Hepatocyte (in vitro differentiated cells): ENCODE measurements around the gene CD86. TPM values are rescaled to one million over a fixed set of nuclear protein-coding genes. Genes with fewer than 3 reads are reported as not detected.

Experiments
- DNase-seq: peaks from one replicate; pipeline ENCODE4 v3.0.0-alpha.2; 2016; ENCODE audit warnings: low spot score
- H2AFZ ChIP-seq: fragments of 200-600 bp; sonication (generic); 2 replicates; pipeline ENCODE4 v1.6.0; 2016; ENCODE audit warnings: antibody characterized with exemption, mild to moderate bottlenecking
- H3K27ac ChIP-seq: fragments of 200-600 bp; sonication (generic); 2 replicates; pipeline ENCODE4 v1.5.1; 2016; ENCODE audit warnings: mild to moderate bottlenecking
- H3K27me3 ChIP-seq: fragments of 200-600 bp; sonication (generic); 2 replicates; pipeline ENCODE4 v1.6.1; 2016
- H3K36me3 ChIP-seq: fragments of 200-600 bp; sonication (generic); replicated peaks from 2 replicates; pipeline ENCODE4 v1.5.1; 2016; ENCODE audit warnings: low read depth; ENCODE audit not compliant: insufficient read depth
- H3K4me1 ChIP-seq: fragments of 200-600 bp; sonication (generic); 2 replicates; pipeline ENCODE4 v1.5.1; 2016; ENCODE audit warnings: mild to moderate bottlenecking, moderate library complexity; ENCODE audit not compliant: insufficient read depth
- H3K4me2 ChIP-seq: fragments of 200-600 bp; sonication (generic); 2 replicates; pipeline ENCODE4 v1.6.0; 2016
- H3K4me3 ChIP-seq: fragments of 200-600 bp; sonication (generic); 2 replicates; pipeline ENCODE4 v1.5.1; 2016; ENCODE audit warnings: mild to moderate bottlenecking
- H3K79me2 ChIP-seq: fragments of 200-600 bp; sonication (generic); 2 replicates; pipeline ENCODE4 v1.6.0; 2017; ENCODE audit warnings: mild to moderate bottlenecking
- H3K9me2 ChIP-seq: fragments of 200-600 bp; sonication (generic); replicated peaks from 2 replicates; pipeline ENCODE4 v1.6.0; 2017; ENCODE audit warnings: mild to moderate bottlenecking; ENCODE audit not compliant: insufficient read depth
- H3K9me3 ChIP-seq: fragments of 200-600 bp; sonication (generic); 2 replicates; pipeline ENCODE4 v1.5.1; 2016; ENCODE audit warnings: low read depth, mild to moderate bottlenecking
- H4K20me1 ChIP-seq: fragments of 200-600 bp; sonication (generic); 2 replicates; pipeline ENCODE4 v1.6.0; 2016; ENCODE audit warnings: mild to moderate bottlenecking; ENCODE audit not compliant: insufficient read depth, poor library complexity, severe bottlenecking
- EZH2 ChIP-seq: fragments of 200-600 bp; sonication (generic); IDR thresholded peaks from 2 replicates; pipeline ENCODE4 v1.6.1; 2016; ENCODE audit warnings: antibody characterized with exemption, mild to moderate bottlenecking, borderline replicate concordance
- EZH2phosphoT487 ChIP-seq: fragments of 200-600 bp; sonication (generic); IDR thresholded peaks from one replicate; pipeline ENCODE4 v1.6.1; 2018; ENCODE audit warnings: antibody characterized with exemption, mild to moderate bottlenecking, low read depth, moderate library complexity; ENCODE audit not compliant: unreplicated experiment, severe bottlenecking
- WGBS: methylation state at CpG from one replicate; pipeline ENCODE4 v1.1.6; 2016; ENCODE audit warnings: low lambda C conversion rate; ENCODE audit errors: missing lambda C conversion rate; 5-methylcytosine and 5-hydroxymethylcytosine counted together
- polyA plus RNA-seq: library from polyadenylated mRNA; unstranded; fragments of >200 nt; fragmentation: Nextera tagmentation; extraction: Ambion mirVana; gene quantifications from 2 replicates; pipeline ENCODE4 v1.2.1, GENCODE V29; 2016
- total RNA-seq: library from RNA; depleted of rRNA; stranded (reverse); fragments of >200 nt; gene quantifications from 2 replicates; pipeline ENCODE4 v1.2.3, GENCODE V29; 2014
- TF ChIP-seq, protein P1 (sequence below): fragments of 200-600 bp; sonication (generic); IDR thresholded peaks from 2 replicates; pipeline ENCODE4 v1.5.1; 2016; ENCODE audit warnings: antibody characterized with exemption, mild to moderate bottlenecking; ENCODE audit not compliant: poor library complexity

Gene CD86
- total and polyA plus RNA-seq, 2 experiments from 2014 or later: 0.13 TPM; not detected in 1

DNA sequence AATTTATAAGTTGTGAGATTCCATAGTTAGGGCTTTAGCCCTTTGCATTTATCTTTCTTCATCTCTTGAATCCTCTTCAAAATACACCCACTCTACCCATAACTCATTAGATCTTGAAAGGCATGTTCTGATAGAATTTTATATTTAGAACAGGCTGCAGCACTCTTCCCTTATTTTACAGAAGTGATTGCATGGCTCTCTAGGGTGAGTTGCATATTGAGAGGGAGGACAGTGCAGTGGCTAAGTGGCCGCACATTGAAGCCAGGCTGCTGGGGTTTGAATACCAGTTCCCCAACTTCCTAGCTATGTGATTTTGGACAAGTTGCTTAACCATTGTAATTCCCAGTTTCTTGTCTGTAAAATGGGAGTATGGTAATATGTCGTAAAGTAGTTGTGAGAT, 2.5 kb downstream of the CD86 start:
- Histone ChIP-seq H3K27ac (no peak overlapping the region), H3K4me1 (no peaks in the 10 kb centered on the region), H3K4me3 (no peak overlapping the region), H3K27me3 (no peaks in the 10 kb centered on the region), H3K36me3 (no peaks in the 10 kb centered on the region), H2AFZ (no peak overlapping the region), H3K9me2 (no peaks in the 10 kb centered on the region), H3K4me2 (no peak overlapping the region), H3K9me3 (no peaks in the 10 kb centered on the region), H4K20me1 (no peaks in the 10 kb centered on the region), H3K79me2 (no peaks in the 10 kb centered on the region)
- no peak for DNase-seq
- 90% methylated on average over 2 of the region's 2 CpGs for WGBS
- TF ChIP-seq EZH2phosphoT487 (no peak), EZH2 (no peak)
- TF ChIP-seq, protein P1, sequence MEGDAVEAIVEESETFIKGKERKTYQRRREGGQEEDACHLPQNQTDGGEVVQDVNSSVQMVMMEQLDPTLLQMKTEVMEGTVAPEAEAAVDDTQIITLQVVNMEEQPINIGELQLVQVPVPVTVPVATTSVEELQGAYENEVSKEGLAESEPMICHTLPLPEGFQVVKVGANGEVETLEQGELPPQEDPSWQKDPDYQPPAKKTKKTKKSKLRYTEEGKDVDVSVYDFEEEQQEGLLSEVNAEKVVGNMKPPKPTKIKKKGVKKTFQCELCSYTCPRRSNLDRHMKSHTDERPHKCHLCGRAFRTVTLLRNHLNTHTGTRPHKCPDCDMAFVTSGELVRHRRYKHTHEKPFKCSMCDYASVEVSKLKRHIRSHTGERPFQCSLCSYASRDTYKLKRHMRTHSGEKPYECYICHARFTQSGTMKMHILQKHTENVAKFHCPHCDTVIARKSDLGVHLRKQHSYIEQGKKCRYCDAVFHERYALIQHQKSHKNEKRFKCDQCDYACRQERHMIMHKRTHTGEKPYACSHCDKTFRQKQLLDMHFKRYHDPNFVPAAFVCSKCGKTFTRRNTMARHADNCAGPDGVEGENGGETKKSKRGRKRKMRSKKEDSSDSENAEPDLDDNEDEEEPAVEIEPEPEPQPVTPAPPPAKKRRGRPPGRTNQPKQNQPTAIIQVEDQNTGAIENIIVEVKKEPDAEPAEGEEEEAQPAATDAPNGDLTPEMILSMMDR: no peak

DNA sequence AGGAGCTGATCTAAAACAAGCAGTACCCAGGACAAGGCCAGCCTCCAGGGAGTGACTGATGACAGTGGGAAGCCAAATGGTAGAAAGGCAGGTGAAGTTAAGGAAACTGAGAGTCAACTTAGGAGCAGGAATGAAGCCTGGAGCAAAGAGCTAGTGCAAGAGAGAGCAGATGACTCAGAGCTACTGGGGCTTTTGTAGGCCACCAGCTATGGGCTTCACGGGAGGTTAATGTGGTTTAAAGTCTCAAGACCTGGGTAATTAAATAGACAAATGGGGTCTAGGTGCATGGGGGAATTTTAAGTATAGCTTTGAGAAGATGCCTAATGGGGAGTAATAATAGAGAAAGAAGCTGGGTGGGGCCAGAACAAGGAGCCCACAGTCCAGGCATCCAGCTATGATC, 3.1 kb downstream of the CD86 start:
- Histone ChIP-seq H3K4me3 (no peak overlapping the region), H2AFZ (no peak overlapping the region), H3K27me3 (no peaks in the 10 kb centered on the region), H4K20me1 (no peaks in the 10 kb centered on the region), H3K36me3 (no peaks in the 10 kb centered on the region), H3K9me2 (no peaks in the 10 kb centered on the region), H3K4me2 (no peak overlapping the region), H3K27ac (no peak overlapping the region), H3K4me1 (no peaks in the 10 kb centered on the region), H3K79me2 (no peaks in the 10 kb centered on the region), H3K9me3 (no peaks in the 10 kb centered on the region)
- DNase-seq: no peak
- WGBS: 69% methylated on average over 1 of the region's 1 CpG
- TF ChIP-seq, protein P1: no peak
- TF ChIP-seq EZH2phosphoT487 (no peak), EZH2 (no peak)

DNA sequence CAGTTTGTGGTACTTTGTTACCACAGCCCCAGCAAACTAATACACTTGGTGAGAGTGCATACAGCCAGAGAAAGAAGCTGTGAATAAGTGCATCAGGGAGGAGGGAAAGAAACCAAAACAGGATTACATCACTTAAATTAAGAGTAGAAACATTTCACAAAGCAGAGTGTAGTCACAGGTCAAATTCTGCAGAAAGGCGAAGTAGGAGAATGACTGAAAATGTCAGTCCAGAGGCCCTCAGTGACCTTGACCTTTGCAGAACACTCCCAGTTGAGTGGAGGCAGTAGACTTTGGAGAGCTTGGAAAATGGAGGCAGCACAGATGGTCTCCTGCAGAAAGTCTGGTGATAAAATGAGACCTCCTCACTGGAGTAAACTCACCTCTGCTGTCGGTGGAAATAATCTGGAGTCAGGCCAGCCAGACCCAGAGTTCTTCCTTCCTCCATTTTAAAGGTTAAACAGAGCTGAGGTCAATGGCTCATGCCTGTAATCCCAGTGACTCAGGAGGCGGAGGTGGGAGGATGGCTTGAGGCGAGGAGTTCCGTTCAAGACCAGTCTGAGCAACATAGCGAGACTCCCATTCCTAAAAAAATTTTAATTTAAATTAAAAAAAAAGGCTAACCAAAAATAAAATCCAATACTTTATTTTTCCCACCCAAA, 5.0 kb downstream of the CD86 start:
- no peak overlapping the region for H3K4me2 ChIP-seq
- 89% methylated on average over 6 of the region's 6 CpGs for WGBS
- TF ChIP-seq EZH2phosphoT487 (no peak), EZH2 (no peak)
- TF ChIP-seq, protein P1: no peak
- no peaks in the 10 kb centered on the region for H3K79me2 ChIP-seq
- no peak overlapping the region for H3K27ac ChIP-seq
- no peak overlapping the region for H3K4me3 ChIP-seq
- H2AFZ ChIP-seq: no peak overlapping the region
- no peaks in the 10 kb centered on the region for H3K27me3 ChIP-seq
- H3K4me1 ChIP-seq: no peaks in the 10 kb centered on the region
- no peaks in the 10 kb centered on the region for H3K36me3 ChIP-seq
- no peaks in the 10 kb centered on the region for H4K20me1 ChIP-seq
- DNase-seq: no peak
- no peaks in the 10 kb centered on the region for H3K9me3 ChIP-seq
- H3K9me2 ChIP-seq: no peaks in the 10 kb centered on the region

DNA sequence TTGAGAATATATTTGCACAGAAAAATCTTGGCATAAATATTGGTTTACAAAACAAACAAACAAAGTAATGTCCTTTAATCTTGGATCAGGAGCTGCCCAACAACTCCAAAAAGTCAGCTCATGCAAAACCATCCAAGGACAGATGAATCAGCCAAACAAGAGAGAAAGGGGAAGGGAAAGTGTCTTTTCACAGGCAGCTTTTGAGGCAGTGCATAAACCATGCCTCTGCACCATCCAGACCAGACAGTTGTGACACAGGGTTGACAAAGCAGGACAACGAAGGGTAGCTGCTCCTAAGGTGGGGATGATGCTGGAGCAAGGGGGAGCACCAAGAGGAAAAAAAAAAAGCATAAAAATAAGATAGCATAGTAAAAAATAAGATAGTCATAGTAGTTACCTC, 8.7 kb downstream of the CD86 start:
- DNase-seq: no peak
- Histone ChIP-seq H3K27ac (no peak overlapping the region), H3K27me3 (no peaks in the 10 kb centered on the region), H3K79me2 (no peaks in the 10 kb centered on the region), H2AFZ (no peak overlapping the region), H4K20me1 (no peaks in the 10 kb centered on the region), H3K9me3 (no peaks in the 10 kb centered on the region), H3K36me3 (no peaks in the 10 kb centered on the region), H3K9me2 (no peaks in the 10 kb centered on the region), H3K4me1 (no peaks in the 10 kb centered on the region), H3K4me2 (no peak overlapping the region), H3K4me3 (no peak overlapping the region)
- WGBS: 89% methylated on average over 1 of the region's 1 CpG
- TF ChIP-seq, protein P1: no peak
- TF ChIP-seq EZH2: no peak
- TF ChIP-seq EZH2phosphoT487: no peak
